GM21786 (cell line): ENCODE data around the gene DRD1.
"Not testable (repeated sequence)": the region's sequence is repeated elsewhere in the genome, so short reads cannot be mapped to it uniquely, and the experiment has no call there.

Experiments used
- ATAC-seq: cut with Tn5 transposase; IDR thresholded peaks from one replicate; pipeline ENCODE4 v1.9.1; 2021; ENCODE audit not compliant: unreplicated experiment

The DRD1 gene

DNA sequence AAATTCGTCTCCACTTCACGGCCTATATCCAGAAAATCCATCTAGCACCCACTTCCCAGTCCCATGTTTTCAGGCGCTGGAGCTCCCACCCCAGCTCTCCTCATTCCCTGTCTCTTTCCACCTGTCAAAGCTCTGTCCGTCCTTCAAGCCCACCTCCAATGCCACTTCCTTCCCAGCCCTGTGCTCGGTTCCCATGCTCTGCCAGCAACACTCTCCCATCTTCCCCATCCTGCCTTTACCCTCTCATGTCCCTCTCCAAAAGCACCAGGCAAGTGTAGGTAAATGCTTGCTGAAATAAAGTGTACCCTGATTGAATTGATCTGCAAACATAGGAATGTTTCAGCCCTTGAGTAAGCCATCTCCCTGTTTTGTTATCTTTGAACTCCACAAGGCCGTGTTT lies 9.2 kb downstream of the DRD1 start:
- no peak for ATAC-seq

DNA sequence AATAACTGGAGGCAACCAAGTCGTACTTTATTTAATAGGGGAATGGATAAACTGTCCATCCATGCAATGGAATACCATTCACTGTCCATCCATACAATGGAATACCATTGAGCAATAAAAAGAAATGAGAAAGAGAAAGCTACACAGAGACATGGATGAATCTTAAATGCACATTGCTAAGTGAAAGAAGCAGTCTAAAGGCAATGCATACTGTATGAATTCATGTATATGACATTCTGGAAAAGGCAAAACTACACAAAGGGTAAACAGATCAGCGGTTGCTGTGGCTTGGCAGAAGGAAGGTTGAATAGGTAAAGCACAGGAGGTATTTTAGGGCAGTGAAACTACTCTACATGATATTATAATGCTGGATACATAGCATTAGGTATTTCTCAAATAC lies 16.2 kb downstream of the DRD1 start:
- ATAC-seq, result no peak

DNA sequence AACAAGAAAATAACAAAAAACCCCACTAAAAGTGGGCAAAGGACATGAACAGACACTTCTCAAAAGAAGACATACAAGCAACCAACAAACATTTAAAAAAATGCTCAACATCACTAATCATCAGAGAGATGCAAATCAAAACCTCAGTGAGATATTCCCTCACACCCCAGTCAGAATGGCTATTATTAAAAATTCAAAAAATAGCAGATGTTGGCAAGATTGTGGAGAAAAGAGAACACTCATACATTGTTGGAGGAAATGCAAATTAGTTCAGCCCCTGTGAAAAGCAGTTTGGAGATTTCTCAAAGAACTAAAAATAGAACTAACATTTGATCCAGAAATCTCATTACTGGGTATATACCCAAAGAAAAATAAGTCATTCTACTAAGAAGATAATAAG lies 19.4 kb downstream of the DRD1 start:
- not testable (repeated sequence) for ATAC-seq

DNA sequence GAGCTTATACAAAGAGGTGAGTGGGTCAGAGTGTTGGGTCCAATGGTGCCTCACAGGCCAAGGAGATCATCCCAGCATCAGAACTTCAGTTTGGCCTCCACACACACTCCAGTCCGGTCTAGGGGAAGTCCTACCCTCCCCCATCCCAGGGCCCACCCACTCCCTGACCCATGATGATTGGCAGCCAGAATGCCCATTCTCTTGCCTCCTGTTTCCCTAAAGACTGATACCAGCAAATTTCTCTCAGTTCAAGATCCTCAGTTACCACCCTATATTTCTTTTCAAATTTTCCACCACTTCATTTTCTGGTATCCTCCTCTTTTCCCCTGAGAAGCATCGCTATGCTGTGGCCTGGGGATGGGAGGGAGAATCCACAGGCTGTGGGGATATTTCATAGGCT lies 21.9 kb downstream of the DRD1 start:
- no peak for ATAC-seq

DNA sequence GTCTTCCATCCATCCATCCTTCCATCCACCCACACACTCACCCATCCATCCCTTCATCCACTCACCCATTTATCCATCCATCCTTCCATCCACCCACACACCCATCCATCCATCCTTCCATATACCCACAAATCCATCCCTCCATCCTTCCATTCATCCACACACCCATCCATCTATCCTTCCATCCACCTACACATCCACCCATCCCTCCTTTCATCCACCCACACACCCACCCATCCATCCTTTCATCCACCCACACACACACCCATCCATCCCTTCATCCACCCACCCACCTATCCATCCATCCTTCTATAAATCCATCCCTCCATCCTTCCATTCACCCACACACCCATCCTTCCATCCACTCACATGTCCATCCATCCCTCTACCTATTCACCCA lies 23.6 kb downstream of the DRD1 start:
- no peak for ATAC-seq

DNA sequence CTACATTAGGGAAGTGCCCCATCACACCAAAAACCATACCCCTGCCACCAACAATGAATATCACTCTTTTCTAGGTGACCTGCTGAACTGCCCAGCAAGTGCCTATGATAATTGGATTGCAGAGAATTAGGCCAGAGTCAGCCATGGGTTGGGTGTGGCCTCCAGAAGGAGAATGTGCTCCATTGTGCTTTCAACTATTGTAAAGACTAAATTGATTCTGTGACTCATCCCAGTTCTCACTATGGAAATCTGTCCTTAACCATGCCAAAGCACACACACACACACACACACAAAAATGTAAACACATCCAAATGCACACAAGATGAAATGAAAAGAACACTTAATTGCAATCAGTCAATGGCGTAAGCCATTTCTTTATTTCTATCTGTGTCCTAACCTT lies 25.7 kb downstream of the DRD1 start:
- no peak for ATAC-seq

DNA sequence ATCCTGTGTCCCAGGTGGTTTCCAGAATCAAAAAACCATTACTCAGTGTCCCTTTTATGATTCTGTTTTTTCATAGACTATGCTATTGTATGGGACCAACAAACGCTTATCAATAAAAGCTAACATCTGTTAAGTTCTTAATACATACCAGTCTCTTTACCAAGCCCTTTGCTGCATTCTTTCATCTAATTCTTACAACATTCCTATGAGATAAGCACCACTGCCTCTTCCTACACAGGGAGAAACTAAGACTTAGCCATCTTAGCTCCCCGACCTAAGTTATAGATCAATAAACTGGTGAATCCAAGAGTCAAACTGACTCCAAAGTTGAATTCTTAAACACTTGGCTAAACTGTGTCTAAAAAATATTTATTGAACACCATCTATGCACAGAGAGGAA lies 26.6 kb downstream of the DRD1 start:
- no peak for ATAC-seq

DNA sequence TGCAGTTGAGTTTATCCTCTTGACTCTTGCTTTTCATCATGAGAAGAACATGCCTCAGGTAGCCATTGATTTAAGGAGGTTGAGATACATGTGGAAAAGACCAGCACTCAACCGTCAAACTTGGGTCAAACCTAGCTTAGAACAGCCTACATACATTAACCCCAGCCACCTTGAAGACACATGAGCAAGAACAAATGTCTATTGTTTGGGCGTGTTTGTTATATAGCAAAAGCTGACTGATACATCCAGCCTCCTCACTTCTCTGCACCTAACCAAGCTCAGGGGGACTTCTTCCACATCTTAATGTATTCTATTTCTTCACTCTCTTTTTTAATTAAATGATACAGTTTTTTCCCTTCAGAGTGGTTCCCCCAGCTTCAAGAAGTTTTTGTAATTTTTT lies 28.7 kb downstream of the DRD1 start:
- no peak for ATAC-seq

DNA sequence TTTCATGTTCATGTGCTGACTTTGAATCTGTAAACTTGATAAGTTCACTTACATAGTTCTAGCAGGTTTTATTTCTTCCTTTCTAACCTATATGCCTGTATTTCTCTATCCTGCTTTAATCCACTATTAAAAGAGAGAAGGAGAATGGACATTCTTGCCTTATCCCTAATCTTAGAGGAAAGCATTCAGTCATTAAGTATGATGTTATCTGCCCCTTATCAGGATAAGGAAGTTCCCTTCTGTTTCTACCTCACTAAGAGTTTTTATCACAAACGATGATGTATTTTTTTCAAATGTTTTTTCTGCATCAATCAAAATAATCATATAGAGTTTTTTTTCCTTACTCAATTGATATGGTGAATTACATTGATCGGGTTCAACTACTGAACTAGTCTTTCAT lies 33.1 kb downstream of the DRD1 start:
- ATAC-seq, result no peak

DNA sequence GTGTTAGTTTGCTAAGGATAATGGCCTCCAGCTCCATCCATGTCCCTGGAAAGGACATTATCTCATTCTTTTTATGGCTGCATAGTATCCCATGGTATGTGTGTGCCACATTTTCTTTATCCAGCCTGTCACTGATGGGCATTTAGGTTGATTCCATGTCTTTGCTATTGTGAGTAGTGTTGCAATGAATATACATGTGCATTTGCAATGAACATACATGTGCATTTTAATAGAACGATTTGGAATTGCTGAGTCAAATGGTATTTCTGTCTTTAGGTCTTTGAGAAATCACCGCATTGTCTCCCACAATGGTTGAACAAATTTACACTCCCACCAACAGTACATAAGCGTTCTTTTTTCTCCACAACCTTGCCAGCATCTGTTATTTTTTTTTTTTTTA lies 37.7 kb downstream of the DRD1 start:
- ATAC-seq, result no peak

DNA sequence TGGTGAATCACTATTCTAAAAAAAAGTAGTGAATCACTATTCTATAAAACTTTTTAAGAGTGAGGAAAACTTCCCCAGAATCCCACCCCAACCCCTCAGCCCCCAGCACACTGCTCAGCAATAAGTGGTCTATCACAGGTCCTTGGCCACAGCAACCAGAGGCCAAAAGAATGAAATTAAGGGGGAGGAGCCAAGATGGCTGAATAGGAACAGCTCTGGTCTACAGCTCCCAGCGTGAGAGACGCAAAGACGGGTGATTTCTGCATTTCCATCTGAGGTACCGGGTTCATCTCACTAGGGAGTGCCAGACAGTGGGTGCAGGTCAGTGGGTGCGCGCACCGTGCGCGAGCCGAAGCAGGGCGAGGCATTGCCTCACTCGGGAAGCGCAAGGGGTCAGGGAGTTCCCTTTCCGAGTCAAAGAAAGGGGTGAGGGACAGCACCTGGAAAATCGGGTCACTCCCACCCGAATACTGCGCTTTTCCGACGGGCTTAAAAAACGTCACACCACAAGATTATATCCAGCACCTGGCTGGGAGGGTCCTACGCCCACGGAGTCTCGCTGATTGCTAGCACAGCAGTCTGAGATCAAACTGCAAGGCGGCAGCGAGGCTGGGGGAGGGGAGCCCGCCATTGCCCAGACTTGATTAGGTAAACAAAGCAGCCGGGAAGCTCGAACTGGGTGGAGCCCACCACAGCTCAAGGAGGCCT lies 46.2 kb downstream of the DRD1 start:
- not testable (repeated sequence) for ATAC-seq

DNA sequence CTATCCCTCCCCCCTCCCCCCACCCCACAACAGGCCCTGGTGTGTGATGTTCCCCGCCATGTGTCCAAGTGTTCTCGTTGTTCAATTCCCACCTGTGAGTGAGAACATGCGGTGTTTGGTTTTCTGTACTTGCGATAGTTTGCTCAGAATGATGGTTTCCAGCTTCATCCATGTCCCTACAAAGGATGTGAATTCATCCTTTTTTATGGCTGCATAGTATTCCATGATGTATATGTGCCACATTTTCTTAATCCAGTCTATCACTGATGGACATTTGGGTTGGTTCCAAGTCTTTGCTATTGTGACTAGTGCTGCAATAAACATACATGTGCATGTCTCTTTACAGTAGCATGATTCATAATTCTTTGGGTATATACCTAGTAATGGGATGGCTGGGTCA lies 48.6 kb downstream of the DRD1 start:
- not testable (repeated sequence) for ATAC-seq

DNA sequence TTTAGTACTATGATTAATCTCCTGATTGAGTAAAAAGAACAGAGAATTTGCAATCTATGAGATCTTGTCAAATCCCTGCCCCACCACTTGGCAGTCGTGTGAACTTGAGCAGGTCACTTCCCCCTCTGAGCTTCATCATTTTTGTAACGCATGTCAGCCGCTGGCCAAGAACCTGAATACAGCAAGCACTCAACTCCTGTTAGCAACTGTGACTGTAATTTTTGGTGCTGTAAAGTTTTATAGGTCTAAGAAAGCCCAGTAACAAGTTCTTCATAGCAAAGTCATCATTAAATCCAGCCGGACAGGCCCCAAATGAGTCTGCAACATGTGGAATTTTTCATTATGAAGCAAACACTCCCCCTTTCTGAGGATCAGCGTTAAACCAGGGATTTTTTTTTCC lies 49.4 kb downstream of the DRD1 start:
- ATAC-seq, result no peak

DNA sequence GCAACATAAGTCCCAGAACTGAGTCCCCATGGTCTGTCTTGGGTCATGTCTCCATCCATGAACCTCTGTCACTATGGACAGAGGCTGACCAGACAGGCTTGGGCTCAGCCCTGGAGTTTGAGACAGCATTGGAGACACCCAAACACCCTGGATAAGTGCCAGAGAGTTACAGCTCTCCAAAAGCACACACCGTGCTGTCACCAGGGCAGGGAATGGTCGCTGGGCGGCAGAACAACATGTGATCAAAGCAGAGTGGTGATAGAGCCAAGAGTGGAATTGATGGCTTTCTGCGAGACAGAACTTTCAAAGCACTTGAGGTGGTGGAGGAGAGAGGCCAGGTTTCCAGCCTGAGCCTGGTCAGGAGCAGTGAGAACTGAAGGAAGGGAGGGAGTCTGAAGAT lies 50.1 kb downstream of the DRD1 start:
- ATAC-seq, result no peak

DNA sequence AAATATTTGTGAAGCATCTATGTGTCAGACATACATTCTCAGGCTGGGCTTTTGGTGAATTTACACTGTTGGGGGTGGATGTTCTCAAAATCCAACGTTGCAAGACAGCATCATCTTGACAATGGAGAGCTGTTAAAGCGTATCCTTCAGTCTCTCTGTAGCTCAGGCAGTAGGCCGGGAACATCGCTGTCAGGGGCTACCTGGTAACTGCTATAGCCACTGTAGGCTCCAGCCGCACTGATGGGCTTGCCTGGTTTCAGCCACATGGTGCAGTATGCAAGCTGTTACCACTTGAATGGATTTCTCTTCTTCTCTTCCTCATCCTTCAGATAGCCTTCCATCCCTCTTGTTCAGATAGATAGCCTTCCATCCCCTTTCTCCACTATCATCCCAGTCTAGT lies 51.7 kb downstream of the DRD1 start:
- no peak for ATAC-seq

DNA sequence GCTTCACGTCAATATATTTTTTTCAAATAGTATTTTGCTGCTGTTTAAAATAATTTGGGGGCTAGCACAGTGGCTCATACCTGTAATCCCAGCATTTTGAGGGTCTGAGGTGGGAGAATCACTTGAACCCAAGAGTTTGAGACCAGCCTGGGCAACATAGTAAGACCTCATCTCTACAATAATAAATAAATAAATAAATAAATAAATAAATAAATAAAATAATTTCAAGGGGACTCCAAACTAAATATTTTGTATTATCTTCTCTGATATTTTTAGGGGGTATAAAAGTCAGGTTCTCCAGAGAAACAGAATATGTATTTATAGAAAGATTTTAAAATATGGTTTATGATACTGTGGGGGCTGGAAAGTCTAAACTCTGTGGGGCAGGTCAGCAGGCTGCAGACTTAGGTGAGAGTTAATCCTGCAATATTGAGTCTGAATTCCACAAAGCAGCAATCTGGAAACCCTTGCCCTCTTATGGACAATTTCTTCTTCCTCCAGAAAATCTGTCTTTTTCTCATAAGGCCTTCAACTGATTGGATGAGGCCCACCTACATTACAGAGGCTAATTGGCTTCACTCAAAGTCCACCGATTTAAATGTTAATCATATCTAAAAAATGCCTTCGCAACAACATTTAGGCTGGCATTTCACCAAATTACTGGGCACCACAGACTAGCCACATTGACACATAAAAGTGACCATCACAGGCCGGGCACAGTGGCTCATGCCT lies 53.5 kb downstream of the DRD1 start:
- ATAC-seq, result no peak
